GM19240 (cell line): ENCODE results near the gene TH.

ENCODE experiments used
- DNase-seq: peaks from one replicate; pipeline ENCODE4 v3.0.0; 2011; ENCODE audit warnings: low spot score; ENCODE audit not compliant: insufficient read length

The TH gene

DNA sequence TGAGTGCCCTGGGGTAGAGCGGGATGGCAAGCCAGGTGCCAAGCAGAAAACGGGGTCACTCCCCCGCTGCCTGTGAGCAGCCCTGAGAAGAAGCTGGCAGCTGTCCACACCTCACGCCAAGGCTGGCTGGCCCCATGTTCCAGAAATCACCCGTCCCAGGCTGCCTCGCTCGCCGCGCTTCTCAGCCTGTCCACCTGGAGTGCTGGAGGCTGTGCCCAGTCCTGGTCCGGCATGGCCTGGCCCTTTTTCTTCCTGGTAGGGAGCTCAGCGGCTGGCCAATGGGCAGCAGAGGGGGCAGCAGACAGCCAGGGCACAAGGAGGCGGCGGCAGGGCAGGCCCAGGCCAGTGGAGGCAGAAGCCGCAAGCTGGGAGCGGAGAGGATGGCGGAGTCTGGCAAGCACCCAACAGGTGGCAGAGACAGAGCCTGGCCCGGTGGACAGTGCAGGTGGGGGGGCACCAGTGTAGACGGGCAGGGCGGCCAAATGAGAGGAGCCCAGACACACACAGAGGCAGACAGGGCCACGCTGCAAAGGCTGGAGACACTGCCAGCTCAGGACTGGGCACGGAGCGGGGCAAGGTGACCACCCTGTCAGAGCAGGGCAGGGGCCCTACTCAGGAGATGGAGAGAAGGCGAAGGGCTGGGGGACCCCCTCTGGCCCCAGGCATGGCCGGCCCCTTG is 37.2 kb upstream of the TH start:
- no peak for DNase-seq

DNA sequence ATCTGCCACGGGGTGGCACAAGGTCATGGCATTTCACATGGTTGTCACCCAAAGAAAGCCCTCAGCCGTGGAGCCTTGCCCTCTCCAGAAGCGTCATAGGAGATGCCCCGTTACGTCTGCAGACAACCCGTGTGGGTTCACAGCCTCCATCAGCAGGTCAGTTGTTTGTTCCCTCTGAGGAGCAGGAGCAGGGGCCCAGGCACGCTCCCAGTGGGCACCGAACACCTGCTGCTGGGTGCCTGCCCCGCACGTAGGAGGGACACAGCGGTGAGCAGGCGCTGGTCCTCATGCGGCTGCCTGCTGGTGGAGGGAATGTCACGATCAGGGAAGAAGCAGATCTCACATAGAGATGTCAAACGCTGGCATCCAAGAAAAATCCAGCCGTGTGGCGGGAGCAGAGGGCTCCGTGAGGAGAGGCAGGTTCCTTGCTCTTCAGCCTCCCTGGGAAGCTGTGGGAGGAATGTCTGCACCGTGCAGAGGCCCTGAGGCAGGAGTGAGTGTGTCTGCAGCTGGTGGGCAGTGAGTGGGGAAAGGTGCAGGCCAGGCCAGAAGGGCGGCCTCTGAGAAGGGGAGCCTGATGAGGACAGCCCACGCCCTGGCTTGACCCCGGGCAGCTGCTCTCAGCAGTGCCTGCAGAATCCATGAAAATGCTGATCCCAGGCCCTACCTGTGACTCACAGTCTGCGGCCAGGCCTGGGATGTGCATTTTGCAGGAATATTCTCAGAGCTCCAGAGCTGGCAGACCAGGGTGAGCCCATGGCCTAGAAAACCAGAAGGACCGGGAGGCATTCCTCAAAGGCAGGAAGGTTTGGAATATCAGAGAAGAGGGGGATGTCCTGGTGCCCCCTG is 36.4 kb upstream of the TH start:
- DNase-seq: no peak

DNA sequence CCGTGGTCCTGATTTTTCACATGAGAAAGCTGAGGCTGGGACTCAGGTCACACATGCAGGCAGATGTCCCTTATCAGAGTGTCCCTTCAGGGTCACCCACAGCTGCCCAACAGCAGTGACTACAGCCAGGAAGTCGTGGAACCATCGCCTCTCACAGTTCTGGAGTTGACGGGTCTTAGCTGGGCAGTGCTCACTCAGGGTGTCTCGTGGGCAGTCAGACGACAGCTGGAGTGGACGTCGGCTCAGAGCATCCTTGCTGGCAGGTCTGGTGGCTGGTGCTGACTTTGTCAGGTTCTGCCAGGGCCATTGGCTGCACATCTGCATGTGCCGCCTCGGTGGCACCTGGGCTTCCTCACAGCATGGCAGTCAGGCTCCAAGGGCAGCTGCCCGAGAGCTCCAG is 35.6 kb upstream of the TH start:
- no peak for DNase-seq

DNA sequence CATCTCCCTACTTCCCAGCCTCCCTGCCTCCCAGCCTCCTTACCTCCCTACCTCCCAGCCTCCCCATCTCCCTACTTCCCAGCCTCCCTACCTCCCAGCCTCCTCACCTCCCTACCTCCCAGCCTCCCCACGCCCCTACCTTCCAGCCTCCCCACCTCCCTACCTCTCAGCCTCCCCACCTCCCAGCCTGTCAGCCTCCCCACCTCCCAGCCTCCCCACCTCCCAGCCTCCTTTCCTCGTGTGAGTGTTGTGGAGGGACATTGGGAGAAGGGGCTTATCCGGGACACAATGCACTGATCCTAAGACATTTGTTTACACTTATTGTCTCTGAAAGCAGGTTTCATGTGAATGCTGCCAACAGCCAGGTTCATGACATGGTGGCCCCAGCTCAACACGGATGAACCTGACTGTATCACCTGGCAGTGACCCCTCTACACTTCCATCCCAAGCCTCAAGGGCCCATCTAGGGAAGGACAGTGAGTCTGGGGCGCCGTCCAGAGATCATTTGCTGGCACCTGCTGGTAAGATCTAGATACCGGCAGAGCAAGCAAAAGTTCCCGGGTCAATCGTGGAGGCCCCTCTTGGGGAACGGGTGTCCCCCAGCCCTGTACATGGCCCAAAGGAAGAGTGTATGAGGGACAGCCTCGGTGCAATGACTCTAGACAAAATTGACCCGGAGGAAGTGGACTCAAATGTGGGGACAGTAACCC is 34.5 kb upstream of the TH start:
- no peak for DNase-seq

DNA sequence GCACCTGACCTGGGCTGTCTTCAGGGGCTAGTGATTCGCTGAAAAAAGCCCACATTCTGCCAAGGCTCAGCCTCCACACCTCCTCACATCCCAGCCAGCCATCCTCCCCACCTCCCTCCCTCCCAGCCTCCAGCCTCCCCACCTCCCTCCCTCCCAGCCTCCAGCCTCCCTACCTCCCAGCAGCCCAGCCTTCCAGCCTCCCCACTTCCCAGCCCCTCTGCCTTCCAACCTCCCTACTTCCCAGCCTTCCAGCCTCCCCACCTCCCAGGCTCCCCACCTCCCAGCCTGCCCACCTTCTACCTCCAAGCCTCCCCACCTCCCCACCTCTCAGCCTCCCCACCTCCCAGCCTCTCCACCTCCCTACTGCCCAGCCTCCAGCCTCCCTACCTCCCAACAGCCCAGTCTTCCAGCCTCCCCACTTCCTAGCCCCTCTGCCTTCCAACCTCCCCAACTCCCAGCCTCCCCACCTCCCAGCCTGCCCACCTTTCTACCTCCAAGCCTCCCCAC is 33.7 kb upstream of the TH start:
- no peak for DNase-seq

DNA sequence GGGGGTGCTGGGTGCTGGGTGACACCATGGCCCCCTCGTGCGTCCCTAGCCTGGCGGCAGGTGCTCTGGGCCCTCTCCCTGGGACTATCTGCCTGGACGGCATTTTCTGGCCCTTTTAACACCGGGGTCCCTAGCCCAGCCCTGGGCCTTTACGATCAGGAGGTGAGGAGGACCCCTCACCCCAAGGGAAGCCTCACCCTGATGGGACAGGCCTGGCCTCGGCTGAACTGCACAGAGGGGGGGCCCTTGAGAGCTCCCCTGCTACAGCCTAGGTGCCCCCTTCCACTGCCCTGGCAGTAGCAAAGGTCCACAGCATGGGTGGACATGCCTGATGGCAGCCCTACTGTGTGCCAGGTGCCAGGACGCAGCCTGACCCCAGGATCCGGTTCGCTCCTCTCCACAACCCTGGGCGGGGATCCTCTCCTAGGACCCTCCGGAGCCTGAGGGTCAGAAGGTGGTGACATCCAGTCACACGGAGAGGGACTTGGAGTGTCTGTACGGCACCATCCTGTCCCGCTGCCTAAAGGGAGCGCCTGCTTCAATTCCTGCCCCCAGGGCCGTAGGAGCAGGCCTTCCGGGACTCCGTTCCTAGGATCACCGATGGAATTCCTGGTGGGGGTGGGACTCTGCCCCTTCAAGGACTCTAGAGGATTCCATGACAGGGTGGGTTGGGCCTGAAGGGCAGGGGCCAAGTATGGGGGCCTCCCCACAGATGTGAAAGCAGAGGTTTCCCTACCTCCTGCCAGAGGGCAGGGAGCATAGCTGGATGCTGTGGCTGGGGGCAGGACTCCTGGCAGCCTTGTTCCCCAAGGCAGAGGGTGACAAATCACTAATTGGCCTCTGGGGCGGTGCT is 33.0 kb upstream of the TH start:
- DNase-seq: no peak

DNA sequence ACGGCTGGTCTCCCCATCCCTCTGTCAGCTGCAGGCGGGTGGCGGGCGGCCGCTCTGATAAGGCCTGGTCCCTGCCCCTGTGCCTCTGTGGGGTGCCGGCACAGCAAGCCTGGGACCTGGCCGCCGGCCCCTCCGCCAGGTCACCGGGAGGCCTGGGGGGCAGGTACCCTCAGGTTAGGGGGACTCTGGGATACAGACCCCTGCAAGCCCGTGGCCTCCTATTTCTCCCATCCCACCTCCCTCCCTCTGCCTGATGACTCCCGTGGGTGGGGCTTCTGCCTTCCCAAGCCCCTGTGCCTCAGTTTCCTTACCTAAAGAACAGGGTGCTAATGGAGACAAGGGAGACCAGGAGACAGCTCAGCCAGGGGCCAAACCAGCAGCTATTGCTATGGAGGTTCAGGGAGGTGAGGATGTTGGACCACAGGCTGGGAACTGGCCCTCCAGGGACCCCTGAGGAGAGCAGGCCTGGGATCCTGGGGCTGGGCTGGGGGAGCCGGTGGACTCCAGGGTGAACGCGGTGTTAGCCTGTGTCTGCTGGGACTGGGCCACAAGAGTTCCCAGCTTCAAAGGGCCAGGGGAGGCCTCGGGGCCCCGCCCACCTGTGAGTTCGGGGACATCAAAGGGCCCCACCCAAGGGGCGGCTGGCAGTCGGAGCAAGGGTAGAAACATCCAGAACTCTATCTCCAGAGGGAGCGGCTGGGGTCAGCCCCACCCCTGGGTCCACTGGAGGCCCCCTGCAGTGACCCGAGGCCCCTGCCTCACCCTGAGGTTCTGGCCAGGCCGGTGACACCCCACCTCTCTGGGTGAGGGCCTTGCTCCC is 32.0 kb upstream of the TH start:
- DNase-seq: no peak

DNA sequence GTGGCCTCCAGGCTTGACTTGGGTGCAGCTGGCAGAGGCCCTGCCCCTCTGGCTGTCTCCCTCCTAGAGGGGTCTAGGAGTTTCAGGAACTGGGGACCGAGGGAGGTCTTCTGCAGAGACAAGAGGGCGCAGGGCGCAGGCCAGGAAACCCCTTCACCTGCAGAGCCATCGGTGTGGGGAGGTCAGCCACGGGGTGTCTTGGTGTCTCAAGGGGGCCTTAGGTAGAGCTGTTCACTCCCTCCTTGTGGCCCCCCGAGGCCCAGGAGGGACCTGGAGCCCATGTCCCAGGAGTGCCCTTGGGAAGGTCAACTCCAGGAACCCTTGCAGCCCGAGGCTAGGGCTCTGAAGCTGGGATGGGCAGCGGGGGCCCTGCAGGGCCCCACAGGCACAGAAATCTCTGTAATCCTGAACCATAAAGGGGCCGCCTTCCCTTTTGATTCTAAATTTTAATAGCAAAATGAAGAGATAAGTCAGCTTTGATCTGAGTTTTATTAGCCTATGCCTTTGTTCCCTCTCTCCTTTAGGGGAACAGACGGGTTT is 31.4 kb upstream of the TH start:
- no peak for DNase-seq

DNA sequence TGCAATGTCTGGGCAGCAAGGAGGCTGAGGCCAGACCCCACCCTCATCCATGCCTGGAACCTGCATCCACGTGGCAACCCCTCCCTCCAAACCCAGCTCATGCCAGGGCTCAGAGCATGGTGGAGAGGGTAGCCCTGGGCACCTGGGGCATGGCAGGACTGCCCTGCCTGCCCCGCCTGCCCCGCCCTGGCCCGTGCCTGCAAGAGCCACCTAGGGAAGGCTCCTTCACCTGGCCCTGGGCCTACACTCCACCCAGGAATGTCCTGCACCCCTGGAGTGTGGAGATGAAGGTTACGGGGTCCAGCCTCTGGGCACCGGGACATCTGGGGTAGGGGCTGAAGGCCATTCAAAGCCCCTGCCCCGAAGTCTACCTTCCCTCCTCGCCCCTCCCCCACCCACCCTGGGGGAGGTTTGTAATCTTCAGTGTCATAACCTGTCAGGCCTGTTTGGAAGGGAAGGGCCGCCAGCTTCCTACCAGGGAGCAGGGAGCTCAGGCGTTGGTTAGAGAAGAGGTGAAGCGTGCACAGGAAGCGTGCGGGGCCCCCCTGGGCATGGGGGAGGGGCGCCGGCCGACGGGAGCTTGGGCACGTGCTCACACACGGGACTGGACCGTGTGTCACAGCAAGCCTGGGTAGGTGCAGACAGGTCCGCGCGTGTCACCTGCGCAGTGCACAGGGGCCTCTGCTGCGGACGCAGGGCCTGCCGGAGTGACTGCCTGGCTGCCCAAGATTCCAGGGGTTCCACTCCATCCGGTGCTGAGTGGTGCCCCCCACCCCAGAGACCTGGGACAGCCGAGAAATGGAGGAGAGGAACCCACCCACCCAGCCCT is 30.7 kb upstream of the TH start:
- no peak for DNase-seq

DNA sequence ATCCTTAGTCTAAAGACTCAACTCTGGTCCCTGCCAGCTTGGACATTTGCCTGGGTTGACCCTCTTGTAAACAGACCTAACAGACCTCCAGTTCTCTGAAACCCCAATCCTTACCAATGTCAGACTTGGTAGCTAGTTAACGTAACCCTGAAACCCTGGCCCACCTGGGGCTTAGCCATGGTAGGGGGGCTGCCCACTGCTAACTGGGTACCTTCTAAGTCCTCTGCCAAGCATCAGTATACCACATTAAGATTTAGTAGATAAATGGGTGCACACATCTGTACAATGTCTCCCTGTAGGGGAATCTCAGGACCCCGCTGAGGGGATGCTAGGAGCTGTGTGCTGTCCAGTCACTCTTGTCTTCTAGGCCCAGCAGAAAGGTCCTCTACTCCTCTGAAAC is 29.9 kb upstream of the TH start:
- no peak for DNase-seq

DNA sequence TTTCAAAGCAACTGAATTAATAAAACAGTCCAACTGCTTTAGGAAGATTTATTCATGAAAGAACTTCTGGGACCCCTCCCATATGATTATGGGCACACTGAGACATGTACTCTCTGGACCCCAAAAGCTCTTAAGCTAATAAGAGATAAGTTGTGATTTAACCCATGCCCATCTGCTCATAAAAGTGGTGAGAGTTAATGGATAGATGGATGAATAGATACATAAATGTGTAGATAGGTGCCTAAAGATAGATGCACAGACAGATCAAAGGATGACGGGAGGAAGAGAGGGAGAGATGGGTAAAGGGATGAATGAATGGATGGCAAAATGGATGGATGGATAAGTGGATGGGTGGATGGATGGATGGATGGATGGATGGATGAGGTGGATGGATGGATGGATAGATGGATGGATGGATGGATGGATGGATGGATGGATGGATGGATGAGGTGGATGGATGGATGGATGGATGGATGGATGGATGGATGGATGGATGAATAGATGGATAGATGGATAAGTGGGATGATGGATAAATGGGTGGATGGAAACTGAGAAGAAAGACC is 29.4 kb upstream of the TH start:
- DNase-seq: no peak

DNA sequence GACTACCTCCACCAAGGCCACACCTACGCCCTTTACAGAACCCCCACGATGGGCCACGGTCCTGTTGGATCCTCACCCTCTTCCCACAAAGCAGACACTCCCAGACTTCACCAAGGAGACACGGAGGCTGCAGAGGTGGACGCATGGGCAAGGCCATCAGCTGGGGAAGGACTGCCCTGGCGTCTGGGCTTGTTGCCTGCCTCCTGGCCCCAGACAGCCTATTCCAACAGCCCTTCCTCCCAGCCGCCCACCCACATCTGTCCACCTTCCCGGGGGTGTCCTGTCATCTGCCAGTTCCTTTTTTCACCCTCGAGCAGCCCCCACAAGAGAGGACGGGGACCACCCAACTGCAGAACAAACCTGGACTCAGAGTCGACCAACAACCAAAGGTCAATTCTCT is 28.9 kb upstream of the TH start:
- no peak for DNase-seq

DNA sequence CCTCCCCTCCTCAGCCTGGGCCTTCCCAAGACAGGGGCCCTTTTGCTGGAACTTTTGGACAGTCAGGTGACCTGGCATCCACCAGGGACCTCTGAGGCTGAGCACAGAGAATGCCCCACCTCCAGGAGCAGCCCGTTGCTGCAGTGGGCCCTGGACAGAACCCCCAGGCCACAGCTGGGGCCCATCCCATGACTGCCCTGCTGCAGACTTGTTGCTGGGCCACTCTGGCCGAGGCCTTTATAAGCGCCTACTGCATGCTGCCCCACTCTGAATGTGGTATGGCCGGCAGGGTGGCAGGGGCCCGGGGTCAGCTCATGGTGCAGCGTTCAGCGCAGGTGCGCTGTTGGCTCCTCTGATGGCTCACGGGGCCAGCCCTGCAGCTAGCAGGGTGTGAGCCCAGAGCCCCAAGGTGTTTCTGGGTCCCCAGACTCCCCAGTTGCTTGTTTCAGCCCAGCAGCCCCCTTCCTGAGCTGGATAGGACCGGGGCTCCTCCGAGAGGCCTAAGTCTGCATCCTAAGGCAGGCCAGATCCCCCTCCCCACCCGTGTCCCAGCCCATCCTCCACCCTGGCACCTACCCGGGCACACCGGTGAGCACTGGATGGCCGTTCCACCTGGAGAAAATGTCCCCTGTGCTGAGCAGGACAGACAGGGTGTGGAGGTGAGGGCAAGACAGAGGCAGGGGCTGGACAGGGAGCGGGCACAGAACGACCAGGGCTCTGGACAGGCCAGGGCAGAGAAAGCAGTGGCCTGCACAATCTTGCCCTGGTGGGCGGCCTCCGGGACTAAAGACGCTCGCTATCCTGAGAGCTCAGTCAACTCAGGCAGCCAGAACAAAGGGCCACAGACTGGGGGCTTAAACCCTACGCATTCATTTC is 28.1 kb upstream of the TH start:
- DNase-seq: no peak

DNA sequence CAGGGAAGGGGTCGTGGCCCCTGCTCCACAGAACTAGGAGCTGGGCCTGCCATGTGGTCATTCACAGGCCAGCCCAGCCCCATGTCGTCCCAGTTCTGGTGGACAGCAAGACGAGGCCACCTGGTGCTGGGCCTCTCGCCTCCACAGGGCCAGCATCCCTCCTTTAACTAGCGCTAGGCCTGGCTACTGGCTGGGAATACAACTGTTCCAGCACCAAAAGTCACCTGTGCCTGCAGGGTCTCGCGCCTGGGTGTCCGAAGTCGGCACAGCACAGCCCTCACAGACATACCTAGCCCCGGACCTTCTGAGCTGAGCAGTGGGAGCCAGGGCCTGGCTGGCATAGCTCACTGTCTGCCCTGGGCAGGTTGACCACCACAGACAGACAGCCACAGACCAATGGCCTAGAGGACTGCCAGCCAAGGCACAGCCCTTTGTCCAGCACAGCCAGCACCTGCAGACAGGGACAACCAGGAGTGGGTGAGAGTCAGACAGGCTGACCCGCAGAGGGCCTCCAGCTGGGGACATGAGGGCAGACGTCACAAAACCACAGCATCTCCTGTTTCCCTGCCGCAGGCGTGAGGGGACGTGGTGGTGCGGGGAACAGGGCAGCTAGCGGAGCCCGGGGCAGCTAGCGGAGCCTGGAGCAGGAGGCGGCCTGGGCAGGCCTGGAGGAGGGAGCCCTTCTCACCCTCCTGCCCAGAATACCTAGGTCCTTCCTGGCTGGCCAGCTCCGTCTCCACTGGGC is 27.2 kb upstream of the TH start:
- no peak for DNase-seq

DNA sequence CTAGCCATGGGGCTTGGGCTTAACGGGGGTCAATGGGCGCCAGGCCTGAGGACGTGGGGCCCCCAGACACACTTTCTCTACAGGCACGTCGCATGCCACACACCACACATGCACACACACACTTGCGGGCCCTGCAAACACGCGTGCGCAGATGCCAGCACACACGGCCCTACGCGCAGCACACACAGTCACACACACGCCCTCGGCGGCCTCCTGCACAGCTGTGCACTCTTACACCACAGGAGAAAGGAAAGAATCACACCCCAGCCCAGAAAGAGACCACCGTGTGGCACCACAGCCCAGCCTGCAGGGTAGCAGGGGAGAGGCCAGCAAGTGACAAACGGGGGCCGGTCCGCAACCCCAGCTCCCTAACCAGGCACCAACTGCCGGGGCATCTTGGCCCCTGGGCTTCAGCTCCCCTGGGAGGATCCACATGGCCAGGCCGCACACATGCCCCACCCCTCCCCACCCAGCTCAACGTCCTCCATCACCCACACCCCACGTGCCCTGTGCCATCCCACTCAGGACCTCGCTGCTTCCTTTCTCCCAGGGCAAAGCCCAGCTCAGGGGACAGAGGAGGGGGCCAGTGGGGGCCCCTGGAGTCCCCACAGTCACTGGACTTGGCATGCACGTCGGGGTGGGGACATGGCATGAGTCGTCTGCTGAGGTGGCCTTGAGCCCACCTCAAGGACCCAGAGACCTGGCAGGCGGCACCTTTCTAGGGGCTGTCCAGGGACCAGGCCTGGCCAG is 26.3 kb upstream of the TH start:
- no peak for DNase-seq

DNA sequence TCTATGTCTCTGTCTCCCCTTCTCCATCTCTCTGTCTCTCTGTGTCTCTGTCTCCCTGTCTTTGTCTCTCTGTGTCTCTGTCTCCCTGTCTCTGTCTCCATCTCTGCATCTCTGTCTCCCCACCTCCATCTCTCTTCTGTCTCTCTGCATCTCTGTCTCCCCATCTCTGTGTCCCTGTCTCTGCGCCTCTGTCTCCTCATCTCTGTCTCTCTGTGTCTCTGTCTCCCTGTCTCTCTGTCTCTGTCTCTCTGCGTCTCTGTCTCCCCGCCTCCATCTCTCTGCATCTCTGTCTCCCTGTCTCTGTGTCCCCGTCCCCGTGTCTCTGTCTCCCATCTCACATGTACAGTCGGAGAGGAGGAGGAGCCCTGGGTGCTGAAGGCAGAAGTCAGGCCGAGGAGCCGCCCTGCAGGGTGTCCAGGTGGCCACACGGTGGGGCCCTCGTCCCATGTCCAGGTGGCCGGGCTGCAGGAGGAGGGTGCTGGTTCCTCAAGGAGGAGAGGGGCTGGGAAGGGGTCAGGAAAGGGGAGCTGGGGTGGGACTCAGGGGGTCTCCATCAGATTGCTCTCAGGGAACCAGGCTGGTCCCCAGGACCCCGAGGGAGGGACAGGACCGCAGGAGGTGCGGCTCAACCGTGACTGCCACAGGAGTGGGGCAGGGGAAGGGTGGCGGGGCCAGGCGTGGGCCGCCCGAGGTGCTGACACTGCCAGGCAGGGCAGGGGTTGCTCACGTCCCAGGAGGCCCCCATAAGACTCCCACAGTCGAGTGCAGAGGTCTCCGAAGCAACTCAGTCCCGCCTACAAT is 25.6 kb upstream of the TH start:
- peak; percentile 65 for DNase-seq
